Activated CD4-positive, CD25-positive, alpha-beta regulatory T cell treated with anti-CD3 and anti-CD28 coated beads, Interleukin-2, amount 50 U/mL, for 24 hours (primary cell): ENCODE measurements around the gene HSPA12B.

Experiments
- ATAC-seq, 2 donors: fragments of 150-1000 bp; cut with Tn5 transposase; one replicate each; pipeline ENCODE4 v1.10.0; 2021; ENCODE audit warnings: mild to moderate bottlenecking in 1 of 2, moderate library complexity in 1 of 2

HSPA12B gene

DNA sequence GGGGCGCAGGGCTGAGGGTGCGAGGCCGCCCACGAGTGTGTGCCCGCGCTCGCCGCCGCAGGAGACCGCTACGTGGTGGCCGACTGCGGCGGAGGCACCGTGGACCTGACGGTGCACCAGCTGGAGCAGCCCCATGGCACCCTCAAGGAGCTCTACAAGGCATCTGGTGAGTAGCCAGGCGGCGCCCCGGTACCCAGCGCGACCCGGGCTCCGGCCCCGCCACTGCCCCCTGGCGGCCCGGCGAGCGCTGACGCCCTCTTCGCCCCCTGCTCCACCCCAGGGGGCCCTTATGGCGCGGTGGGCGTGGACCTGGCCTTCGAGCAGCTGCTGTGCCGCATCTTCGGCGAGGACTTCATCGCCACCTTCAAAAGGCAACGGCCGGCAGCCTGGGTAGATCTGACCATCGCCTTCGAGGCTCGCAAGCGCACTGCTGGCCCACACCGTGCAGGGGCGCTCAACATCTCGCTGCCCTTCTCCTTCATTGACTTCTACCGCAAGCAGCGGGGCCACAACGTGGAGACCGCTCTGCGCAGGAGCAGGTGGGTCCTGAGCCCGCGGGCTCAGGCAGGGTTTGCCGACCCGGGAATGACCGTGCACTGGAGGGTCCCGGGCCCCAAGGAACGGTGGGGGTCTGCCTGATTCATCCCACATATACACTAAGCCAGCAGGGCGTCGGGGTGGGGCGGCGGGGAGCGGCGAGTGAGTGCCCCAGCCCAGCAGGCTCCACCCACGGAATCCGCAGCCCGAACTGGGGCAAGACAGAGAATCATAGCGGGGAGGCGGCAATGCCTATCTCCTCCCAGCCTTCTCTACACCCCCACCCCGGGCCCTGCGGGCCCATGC lies 17.4 kb downstream of the HSPA12B start:
- peak in 1 of 2 donors; percentile 28 for ATAC-seq

DNA sequence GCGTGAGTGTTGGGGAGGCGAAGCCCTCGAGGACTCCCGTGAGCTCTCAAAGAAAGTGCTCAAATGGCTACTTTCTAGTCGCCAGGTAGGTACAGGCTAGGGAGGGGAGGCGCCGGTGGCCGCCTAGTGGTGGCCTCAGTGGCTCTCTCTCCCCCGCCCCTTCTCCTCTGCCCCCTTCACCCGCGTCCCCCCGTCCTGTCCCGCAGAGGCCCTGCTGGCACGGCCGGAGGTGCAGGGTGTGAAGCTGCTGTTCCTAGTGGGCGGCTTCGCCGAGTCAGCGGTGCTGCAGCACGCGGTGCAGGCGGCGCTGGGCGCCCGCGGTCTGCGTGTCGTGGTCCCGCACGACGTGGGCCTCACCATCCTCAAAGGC lies 18.8 kb downstream of the HSPA12B start:
- ATAC-seq, result no peak

DNA sequence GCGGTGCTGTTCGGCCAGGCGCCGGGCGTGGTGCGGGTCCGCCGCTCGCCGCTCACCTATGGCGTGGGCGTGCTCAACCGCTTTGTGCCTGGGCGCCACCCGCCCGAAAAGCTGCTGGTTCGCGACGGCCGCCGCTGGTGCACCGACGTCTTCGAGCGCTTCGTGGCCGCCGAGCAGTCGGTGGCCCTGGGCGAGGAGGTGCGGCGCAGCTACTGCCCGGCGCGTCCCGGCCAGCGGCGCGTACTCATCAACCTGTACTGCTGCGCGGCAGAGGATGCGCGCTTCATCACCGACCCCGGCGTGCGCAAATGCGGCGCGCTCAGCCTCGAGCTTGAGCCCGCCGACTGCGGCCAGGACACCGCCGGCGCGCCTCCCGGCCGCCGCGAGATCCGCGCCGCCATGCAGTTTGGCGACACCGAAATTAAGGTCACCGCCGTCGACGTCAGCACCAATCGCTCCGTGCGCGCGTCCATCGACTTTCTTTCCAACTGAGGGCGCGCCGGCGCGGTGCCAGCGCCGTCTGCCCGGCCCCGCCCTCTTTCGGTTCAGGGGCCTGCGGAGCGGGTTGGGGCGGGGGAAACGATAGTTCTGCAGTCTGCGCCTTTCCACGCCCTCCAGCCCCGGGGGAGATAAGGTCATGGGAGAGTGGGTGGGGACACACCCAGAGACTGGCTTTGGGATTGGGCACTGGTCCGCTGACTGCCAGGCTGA lies 19.3 kb downstream of the HSPA12B start:
- ATAC-seq, result peak; percentile 25 to 68

DNA sequence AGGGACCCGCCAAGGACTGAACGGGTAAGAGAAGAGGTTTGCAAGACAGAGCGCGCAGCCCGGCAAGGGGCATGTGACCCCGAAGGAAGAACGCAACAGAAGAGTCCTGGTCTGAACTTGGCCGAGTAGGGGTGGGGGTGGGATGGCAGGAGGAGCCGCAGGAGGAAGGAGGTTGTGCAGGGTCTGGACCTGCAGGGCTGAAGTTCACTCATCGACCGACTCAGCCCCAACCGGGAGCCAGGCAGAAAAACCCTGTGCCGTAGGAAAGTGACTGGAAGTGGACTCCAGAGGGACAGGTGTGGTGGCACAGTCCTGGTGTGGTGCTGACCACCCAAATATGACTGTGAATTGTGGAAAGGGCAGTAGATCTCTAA lies 19.9 kb downstream of the HSPA12B start:
- ATAC-seq, result no peak

DNA sequence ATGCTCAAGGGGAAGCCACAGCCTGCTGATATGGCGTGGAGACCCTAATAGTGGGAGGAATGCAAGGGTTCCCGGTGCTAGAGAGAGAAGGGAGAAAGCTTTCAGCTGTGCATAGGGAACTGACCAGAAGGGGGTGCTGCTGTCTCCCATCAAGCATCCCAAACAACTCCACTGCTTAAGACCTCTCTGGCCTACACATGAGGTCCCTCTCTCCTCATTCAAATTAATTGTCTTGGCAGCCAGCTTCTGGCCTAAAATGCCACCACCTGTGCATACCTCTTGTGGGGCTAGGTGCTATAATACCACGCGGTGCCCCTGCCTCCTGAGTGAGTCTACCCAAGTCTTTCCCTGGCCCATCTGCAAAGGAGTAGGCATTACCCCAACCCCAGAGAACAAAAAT lies 20.6 kb downstream of the HSPA12B start:
- ATAC-seq, result peak; percentile 55 to 60

DNA sequence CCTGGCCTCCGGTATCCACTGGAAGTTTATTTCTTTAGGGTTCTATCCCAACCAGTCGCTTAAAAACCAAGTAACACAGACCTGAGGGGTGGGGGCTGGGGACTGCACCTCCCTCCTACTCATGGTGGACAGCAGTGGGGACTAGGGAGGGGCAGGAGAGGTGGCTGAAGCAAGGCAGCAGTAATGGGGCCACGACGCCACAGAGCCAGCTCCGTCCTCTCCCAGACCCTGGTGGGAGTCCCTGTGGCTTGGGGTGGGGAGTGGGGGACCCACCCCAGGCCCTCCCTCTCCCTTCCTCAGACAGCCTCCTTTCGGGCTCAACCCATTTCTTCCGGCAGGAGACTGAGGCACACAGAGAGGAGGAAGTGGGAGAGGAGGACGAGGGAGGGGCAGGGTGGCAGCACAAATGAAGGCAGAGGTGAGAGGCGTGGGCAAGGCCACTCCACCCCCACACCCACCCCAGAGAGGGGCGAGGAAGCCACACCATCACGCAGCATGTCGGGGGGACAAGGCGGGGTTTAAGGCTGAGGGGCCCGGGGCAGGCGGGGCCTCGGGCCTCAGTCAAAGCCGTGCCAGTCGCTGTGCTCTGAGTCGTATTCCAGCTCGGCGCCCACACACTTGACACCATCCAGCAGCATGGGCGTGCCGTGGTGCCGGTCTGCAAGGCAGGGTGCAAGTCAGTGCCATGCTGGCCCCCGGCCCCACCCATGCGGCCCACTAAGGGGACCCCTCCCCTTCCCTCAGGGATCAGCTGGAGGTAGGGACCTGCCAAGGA lies 21.2 kb downstream of the HSPA12B start:
- no peak for ATAC-seq

DNA sequence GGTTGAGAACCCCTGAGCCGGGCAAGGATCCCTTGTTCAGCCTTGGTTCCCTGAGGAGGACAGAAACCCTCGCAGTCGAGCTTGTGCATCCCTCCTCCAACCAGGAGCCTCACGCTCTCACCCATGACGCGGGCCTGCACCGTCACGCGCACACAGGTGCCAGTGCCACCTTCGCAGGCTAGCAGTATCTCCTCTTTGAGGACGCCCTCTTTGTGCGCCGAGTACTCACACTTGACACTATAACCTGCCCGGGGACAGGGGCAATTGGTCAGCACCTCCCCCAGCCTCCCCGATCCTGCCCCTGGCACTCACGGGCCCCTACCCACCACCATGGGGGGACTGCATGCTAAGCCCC lies 21.8 kb downstream of the HSPA12B start:
- no peak for ATAC-seq

DNA sequence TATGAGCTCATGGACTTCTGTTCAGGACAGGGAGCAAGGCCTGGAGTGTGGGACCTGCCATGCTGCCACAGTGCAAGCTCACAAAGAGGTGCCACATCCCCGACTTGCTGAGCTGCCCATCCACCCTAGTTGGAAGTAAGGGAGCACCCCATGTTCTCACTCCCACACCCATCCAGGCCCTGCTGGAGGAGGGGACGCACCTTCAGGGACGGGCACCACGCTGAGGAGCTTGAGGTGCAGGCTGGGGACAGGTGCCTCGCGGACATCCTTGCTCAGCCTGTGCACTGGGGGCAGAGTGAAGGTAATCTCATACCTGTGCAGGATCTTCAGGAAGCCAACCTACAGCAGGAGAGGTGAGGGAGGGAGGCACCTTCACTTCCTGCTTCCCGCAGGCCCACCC lies 22.8 kb downstream of the HSPA12B start:
- ATAC-seq, result no peak

DNA sequence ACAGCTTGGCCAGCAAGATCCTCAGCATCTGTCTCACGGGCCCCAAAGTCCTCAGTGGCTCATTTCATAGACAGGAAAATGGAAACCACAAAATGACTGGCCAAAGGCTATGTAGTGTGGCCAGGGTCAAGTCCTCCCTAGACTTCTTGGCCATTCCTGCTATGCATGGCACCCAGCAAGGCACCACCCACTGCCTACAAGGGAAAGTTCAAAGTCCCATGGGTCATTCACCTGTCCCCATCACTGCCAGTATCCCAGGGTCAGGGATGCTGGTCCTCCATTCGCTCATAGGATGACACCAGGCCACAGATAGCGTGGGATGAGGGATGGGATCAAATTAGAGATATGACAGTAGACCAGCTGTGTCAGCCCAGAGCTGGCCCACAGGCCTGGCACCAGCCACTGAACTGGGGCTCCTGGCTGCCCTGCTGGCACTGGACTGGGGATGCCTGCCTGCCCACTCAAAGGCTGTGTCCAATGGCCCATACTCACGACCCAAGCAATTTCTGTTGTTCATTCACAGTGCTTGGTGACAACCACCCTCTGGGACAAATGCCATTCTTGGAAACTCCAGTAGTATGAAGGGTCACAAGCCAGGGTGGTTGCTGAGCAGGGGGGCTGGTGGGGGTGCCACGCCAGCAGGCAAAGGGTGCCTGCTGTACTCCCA lies 23.5 kb downstream of the HSPA12B start:
- ATAC-seq, result no peak

DNA sequence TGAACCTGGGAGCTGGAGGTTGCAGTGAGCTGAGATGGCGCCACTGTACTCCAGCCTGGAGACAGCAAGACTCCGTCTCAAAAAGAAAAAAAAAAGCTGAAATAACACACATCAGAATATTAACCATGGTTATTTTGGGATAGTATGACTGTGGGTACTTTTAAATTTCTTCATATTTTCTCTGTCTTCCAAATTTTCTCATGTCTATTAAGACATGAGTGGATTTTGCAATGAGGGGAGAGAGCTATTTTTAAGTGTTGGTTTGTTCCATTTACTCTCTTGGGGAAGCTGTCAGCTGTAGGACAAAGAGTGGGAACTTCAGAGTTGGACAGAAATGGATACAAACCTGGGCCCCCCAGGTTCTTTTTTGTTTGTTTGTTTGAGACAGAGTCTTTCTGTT lies 24.8 kb downstream of the HSPA12B start:
- ATAC-seq, result no peak

DNA sequence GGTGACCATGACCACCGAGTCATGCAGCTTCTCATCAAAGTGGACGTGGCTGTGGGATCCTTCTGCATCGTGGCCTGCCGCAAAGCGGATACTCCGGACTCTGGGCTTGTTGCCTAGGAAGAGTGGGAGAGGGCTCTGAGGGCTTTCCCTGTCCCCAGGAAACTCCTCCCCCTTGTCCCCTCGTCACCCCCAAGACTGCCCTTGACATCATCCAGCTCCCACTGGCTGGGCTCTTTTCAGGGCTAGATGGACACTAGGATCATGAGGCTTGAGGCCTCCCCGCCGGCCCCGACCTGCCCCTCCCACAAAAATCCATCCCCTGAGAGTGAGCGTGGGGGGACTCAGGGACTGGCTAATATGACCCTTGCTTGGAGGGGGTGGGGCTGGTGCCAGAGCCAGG lies 26.1 kb downstream of the HSPA12B start:
- no peak for ATAC-seq

DNA sequence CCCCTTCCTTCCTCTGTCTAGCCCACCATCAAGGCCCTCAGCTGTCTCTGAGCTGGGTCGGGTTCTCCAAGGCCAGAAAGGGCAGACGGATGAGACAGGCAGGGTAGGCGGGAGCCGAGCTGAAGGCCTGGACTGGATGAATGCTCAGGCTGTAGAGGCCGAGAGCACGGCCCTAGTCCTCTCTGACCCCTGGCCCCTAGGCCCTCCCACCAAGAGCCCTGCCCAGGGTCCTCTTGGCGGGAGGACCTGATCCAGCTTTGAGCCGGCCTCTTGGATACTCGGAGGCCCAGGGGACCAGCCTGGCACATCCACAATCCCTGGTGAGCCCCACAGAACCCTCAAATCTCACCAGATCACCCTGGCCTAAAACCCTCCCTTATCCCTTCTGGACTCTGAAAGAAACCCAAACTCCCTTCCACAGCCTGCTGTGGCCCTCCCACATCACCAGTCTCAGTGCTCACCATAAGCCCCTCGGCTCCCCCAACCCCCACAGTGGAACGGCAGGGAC lies 26.9 kb downstream of the HSPA12B start:
- ATAC-seq, result no peak

DNA sequence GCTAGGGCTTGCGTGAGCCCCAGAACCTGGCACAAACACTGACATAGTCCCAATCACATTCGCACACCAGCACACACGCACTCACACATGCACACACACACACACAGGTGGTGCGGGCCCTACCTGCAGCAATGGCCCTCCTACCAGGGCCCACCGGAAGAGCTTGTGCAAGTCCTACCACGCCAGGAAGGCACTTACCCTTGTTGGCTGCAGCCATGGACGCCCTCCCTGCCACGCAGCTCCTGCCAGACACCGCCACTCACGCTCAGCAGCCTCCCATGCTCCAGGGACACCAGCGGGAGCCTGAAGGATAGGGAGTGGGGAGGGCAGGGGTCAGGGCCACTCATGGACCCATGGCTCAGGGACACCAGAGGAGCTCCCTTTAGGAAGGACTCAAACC lies 27.4 kb downstream of the HSPA12B start:
- no peak for ATAC-seq

DNA sequence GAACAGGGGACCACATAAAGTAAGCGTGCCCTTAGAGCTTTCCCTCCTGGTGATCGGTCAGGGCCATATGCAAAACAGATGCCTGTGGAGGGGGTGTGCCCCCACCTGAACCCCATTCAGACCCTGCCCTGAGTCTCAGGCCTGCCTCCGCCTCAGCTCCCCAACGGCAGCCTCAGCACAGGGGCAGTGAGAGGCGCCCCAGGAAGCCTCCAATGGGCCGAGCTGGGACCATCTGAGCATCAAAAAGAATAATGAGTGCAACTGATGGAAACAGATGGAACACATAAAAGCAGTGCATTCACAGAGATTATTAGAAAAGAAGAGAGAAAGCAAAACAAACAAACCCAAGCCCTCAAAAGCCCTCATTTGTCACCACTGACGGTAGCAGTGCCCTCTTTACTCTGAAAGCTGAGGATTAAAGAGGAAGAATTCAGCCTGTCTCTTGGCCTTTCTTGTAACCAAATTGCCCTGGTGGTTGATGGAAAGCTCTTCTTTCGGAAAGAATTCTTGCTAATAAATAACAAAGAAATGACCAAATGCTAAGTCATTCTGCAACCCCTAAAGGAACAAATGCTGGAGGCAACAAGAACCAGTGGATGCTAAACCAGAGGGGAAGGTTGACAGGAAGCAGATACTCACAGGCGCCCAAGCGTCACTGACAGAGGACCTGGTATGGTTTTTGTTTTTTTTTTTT lies 28.3 kb downstream of the HSPA12B start:
- ATAC-seq, result no peak

DNA sequence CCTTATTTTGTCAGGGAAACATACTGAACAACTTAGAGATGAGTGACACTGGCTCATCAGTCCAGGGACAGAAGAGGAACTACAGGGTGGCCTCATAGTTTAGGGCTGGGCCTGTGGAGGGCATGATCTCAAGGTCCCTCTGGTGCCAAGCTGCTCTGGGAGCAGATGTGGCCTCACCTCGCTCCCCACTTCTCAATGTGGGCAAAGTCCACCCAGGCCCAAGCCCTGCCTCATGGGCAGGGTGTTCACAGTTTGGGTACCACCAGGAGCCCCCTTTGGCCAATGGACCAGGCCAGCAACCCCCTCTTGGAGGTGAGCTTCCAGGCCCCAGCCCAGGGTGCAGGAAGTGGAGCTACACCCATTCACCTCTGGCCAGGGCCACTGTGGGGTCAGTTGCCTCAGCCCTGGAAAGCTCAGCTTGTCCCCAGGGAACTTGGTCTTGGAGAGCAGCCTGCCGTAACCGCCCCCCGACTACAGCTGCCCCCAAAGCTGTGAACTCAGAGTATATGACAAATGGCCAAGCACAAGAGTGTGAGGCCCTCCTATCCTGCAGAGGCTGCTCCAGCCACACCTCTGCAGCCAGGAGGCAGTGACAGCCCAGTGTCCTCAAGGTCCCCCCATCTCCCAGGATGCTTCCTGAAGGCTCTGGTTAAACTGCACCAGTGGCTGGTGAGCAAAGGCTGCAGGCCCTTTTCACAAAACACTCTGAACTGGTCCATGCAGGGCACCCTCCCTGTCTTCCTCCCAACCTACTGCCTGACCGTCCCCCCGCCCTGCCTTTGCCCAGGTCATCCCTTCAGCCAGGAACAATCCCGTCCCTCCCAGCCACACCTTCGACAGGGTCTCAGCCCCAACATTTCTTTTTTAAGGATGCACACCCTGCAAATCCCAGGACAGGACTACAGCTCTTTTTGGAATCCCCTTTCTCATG lies 31.5 kb downstream of the HSPA12B start:
- ATAC-seq, result no peak

DNA sequence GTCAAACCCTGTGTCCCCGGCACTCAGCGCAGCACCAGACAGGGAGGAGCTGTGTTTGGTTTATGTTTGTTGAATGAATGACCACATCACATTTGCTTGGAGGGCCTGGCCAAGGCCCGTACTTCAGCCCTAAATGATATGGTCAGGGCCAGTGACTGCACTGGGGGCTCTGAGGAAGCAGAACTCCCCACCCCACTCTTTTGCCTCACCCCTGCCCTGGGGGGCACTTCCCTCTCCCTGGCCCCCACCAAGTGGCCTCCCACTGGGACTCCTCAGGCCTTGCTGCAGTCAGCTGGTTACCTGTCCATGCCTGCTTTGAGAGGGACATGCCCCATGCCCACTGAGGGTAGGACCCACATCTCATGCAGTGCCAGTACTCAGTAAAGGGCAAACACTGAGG lies 32.2 kb downstream of the HSPA12B start:
- ATAC-seq, result no peak

DNA sequence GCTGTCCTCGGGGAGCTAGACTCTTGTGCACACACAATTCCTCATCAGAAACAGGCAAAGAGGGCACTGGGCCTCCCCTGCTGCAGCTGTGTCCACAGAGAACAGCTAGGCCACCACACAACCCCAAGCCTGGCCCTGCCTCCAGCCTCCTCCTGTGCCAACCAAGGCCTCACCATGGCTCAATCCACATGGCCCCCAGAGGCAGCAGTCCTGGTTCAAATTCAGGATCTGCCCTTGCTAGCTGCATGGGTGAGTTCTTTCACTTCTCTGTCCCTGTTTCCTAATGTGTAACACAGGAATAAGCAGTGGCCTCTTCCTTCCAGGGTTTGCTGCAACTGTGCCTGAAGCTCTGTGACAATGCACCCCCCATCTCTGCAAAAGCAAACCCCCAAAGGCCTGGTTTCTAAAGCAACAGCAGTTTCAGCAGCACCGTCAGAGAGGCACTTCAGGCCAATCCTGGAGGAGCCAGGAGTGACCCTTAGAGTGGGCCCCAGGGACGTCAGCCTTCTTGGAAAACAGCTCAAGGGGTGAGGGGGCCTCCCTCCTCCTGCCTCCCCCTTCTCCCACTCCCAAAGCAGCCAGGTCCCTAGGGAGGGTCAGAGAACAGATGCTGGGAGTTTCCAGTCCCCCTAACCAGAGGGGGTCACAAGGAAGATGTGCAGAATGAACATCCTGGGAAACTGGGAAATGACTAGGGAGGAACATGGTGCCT lies 32.8 kb downstream of the HSPA12B start:
- no peak for ATAC-seq

DNA sequence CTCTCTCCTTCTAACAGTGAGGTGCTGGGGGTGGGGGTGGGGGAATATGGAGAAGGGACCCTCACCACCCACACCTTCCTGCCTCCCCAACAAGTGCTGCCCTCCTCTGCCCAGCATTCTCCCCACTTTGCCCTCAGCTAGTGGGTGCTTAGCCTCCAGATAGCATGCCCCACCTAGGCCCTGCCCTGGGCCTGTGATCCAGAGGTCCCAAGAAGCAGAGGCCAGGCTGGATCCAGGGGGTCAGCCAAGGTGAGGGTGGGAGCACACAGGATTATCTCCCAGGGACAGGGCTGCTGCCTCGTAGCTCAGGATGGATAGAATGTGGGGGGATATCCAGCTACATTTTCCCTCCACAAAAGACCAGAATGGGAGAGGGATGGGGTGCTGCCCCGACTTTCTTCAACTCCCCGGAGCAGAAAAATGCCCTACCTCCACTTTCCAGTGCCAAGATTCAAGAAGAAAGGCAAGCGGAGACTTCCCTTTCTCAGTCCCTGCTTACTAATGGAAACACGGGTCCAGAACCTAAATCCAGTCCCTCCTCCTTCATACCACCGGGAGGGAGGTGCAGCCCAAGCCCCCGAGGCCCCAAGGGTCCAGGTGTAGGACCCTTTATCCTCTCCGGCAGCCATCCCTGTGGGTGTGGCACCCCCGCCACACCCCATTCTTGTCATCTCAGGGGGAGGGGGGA lies 34.1 kb downstream of the HSPA12B start:
- ATAC-seq, result no peak

DNA sequence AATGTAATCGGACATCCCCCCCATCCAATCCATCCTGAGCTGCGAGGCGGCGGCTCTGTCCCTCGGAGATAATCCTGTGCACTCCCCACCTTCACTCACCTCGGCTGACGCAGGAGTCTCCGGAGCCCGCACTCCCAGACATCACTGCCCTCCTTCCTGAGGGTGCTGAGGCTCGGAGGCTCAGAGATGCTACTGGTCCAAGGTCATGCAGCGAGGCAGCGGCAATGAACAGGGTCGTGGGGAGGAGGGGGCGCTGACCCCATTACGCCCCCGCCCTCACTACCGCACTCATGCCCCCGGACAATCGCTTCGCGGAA lies 34.6 kb downstream of the HSPA12B start:
- ATAC-seq, result no peak
